Measurements from ENCODE around the gene SMARCD3. TPM values are rescaled to one million over a fixed set of nuclear protein-coding genes. Genes with fewer than 3 reads are reported as not detected.

Gene SMARCD3
- total RNA-seq, 2 donors from 2014 or later: 40.0 to 43.5 TPM

DNA sequence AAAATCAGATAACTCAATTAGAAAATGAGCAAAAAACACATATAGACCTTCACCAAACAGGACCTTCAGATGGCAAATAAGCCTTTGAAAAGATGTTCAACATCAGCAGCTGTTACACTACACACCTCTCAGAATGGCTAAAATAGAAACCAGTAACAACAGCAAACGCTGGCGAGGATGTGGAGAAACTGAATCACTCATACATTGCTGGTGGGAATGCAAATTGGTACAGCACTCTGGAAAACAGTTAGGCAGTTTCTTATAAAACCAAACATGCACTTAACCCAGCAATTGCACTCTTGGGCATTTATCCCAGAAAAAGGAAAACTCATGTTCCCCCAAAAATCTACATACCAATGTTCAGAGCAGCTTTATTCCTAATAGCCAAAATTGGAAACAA, 37.7 kb upstream of the SMARCD3 start:
- no peaks in the 10 kb centered on the region for H3K4me1 ChIP-seq (ENCODE audit: control insufficient read depth, insufficient read depth, low read length)
- DNase-seq: no peak
- WGBS, 2 experiments (ENCODE audit: insufficient coverage in 1 of 2, insufficient read length in 1 of 2): 91% methylated on average over 2 of the region's 2 CpGs; no CpG with 5 or more reads in 1 of the 2 experiments
- no peaks in the 10 kb centered on the region for H3K27me3 ChIP-seq (ENCODE audit: control insufficient read depth, insufficient read depth, low read length, poor library complexity, severe bottlenecking)
- no peak overlapping the region for H3K27ac ChIP-seq (ENCODE audit: low read depth, low read length)
- Mint-ChIP-seq H3K36me3 (ENCODE audit: low read depth) (no peaks in the 10 kb centered on the region), H3K9me3 (peaks cover 5% of the 10 kb centered on the region), H3K4me3 (no peak overlapping the region), H3K4me1 (no peaks in the 10 kb centered on the region), H3K27me3 (ENCODE audit: insufficient read depth) (peaks cover 17% of the 10 kb centered on the region), H3K27ac (no peak overlapping the region)
- peaks cover 8% of the 10 kb centered on the region for H3K9me3 ChIP-seq (ENCODE audit: control insufficient read depth, low read length)
- H3K36me3 ChIP-seq (ENCODE audit: control insufficient read depth, insufficient read depth, low read length): no peaks in the 10 kb centered on the region
- no peak overlapping the region for H3K9ac ChIP-seq (ENCODE audit: extremely low read depth, low read length, poor library complexity, severe bottlenecking)
- TF ChIP-seq, protein P1, sequence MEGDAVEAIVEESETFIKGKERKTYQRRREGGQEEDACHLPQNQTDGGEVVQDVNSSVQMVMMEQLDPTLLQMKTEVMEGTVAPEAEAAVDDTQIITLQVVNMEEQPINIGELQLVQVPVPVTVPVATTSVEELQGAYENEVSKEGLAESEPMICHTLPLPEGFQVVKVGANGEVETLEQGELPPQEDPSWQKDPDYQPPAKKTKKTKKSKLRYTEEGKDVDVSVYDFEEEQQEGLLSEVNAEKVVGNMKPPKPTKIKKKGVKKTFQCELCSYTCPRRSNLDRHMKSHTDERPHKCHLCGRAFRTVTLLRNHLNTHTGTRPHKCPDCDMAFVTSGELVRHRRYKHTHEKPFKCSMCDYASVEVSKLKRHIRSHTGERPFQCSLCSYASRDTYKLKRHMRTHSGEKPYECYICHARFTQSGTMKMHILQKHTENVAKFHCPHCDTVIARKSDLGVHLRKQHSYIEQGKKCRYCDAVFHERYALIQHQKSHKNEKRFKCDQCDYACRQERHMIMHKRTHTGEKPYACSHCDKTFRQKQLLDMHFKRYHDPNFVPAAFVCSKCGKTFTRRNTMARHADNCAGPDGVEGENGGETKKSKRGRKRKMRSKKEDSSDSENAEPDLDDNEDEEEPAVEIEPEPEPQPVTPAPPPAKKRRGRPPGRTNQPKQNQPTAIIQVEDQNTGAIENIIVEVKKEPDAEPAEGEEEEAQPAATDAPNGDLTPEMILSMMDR (conservative IDR thresholded peaks at IDR 0.05): no peak
- no peak overlapping the region for H3K4me3 ChIP-seq (ENCODE audit: low read length)

DNA sequence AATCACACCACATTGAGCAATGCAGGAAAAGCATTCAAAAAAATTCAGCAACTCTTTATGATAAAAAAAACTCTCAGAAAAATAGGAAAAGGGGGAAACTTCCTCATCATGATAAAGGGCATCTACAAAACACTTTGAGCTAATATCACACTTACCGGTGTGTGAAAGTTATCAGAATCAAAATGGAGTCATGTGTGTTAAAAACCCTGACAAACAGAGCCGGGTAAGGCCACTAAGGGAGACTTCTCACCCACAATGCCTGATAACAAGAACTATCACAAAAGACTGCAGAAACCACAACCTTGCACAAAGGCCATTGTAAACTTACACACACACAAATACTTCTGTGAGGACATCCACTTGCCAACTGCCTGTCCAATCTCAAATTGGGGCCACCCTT, 34.8 kb upstream of the SMARCD3 start:
- TF ChIP-seq, protein P1 (conservative IDR thresholded peaks at IDR 0.05): no peak
- Histone ChIP-seq H3K4me1 (ENCODE audit: control insufficient read depth, insufficient read depth, low read length) (no peaks in the 10 kb centered on the region), H3K9me3 (ENCODE audit: control insufficient read depth, low read length) (peaks cover 8% of the 10 kb centered on the region), H3K27me3 (ENCODE audit: control insufficient read depth, insufficient read depth, low read length, poor library complexity, severe bottlenecking) (no peaks in the 10 kb centered on the region), H3K36me3 (ENCODE audit: control insufficient read depth, insufficient read depth, low read length) (no peaks in the 10 kb centered on the region), H3K27ac (ENCODE audit: low read depth, low read length) (no peak overlapping the region), H3K9ac (ENCODE audit: extremely low read depth, low read length, poor library complexity, severe bottlenecking) (no peak overlapping the region), H3K4me3 (ENCODE audit: low read length) (no peak overlapping the region)
- H3K27me3 Mint-ChIP-seq (ENCODE audit: insufficient read depth): peaks cover 32% of the 10 kb centered on the region
- H3K4me3 Mint-ChIP-seq: no peak overlapping the region
- WGBS, 2 experiments (ENCODE audit: insufficient coverage in 1 of 2, insufficient read length in 1 of 2): 83% methylated on average over 2 of the region's 2 CpGs; no CpG with 5 or more reads in 1 of the 2 experiments
- no peak overlapping the region for H3K27ac Mint-ChIP-seq
- H3K9me3 Mint-ChIP-seq: peaks cover 5% of the 10 kb centered on the region
- DNase-seq: no peak
- H3K4me1 Mint-ChIP-seq: no peaks in the 10 kb centered on the region
- H3K36me3 Mint-ChIP-seq (ENCODE audit: low read depth): no peaks in the 10 kb centered on the region

DNA sequence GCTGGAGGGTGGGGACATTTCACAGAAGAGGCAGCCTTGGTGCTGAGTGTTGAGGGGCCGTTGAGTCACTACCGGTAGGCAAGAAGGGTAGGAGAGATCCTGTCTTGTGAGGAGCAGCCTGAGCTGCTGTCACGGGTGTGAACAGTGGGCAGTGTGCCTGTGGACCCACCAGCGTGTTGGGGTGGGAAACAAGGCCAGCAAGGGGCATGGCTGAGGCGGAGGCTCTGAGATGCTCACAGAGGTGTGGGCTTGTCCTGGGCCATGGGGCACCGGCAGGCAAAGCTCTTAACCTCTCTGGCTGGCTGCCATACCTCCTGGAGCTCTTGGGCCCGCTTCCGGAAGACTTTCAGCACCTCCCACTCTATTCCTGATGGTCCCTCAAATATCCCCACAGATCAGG, 33.6 kb upstream of the SMARCD3 start:
- Mint-ChIP-seq H3K36me3 (ENCODE audit: low read depth) (no peaks in the 10 kb centered on the region), H3K4me1 (peaks cover 3% of the 10 kb centered on the region), H3K4me3 (no peak overlapping the region), H3K9me3 (peaks cover 5% of the 10 kb centered on the region), H3K27ac (no peak overlapping the region), H3K27me3 (ENCODE audit: insufficient read depth) (peaks cover 36% of the 10 kb centered on the region)
- Histone ChIP-seq H3K27ac (ENCODE audit: low read depth, low read length) (no peak overlapping the region), H3K36me3 (ENCODE audit: control insufficient read depth, insufficient read depth, low read length) (no peaks in the 10 kb centered on the region), H3K4me3 (ENCODE audit: low read length) (no peak overlapping the region), H3K4me1 (ENCODE audit: control insufficient read depth, insufficient read depth, low read length) (no peaks in the 10 kb centered on the region), H3K9me3 (ENCODE audit: control insufficient read depth, low read length) (peaks cover 8% of the 10 kb centered on the region), H3K27me3 (ENCODE audit: control insufficient read depth, insufficient read depth, low read length, poor library complexity, severe bottlenecking) (no peaks in the 10 kb centered on the region), H3K9ac (ENCODE audit: extremely low read depth, low read length, poor library complexity, severe bottlenecking) (no peak overlapping the region)
- DNase-seq: no peak
- 75 to 87% methylated on average over 6 to 8 of the region's 8 CpGs for WGBS, 2 experiments (ENCODE audit: insufficient coverage in 1 of 2, insufficient read length in 1 of 2)
- TF ChIP-seq, protein P1 (conservative IDR thresholded peaks at IDR 0.05): no peak

Data from endodermal cell (in vitro differentiated cells).